ENCODE data around the gene FAM3B. TPM values are rescaled to one million over a fixed set of nuclear protein-coding genes. Genes with fewer than 3 reads are reported as not detected.

Gene FAM3B
- total and polyA plus RNA-seq, 9 of the 15 experiments (the other 6 are each of a cell fraction or from before 2014, with no cell fraction given) = 0.04 to 0.18 (median 0.12) TPM; not detected in 5

- TF ChIP-seq GATAD2B (IDR thresholded peaks at IDR 0.05; ENCODE audit: borderline replicate concordance) = no peak
- TF ChIP-seq, protein P1, sequence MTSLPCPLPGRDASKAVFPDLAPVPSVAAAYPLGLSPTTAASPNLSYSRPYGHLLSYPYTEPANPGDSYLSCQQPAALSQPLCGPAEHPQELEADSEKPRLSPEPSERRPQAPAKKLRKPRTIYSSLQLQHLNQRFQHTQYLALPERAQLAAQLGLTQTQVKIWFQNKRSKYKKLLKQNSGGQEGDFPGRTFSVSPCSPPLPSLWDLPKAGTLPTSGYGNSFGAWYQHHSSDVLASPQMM (CRISPR knock-in tag; IDR thresholded peaks at IDR 0.05) = no peak
- TF ChIP-seq, protein P2, sequence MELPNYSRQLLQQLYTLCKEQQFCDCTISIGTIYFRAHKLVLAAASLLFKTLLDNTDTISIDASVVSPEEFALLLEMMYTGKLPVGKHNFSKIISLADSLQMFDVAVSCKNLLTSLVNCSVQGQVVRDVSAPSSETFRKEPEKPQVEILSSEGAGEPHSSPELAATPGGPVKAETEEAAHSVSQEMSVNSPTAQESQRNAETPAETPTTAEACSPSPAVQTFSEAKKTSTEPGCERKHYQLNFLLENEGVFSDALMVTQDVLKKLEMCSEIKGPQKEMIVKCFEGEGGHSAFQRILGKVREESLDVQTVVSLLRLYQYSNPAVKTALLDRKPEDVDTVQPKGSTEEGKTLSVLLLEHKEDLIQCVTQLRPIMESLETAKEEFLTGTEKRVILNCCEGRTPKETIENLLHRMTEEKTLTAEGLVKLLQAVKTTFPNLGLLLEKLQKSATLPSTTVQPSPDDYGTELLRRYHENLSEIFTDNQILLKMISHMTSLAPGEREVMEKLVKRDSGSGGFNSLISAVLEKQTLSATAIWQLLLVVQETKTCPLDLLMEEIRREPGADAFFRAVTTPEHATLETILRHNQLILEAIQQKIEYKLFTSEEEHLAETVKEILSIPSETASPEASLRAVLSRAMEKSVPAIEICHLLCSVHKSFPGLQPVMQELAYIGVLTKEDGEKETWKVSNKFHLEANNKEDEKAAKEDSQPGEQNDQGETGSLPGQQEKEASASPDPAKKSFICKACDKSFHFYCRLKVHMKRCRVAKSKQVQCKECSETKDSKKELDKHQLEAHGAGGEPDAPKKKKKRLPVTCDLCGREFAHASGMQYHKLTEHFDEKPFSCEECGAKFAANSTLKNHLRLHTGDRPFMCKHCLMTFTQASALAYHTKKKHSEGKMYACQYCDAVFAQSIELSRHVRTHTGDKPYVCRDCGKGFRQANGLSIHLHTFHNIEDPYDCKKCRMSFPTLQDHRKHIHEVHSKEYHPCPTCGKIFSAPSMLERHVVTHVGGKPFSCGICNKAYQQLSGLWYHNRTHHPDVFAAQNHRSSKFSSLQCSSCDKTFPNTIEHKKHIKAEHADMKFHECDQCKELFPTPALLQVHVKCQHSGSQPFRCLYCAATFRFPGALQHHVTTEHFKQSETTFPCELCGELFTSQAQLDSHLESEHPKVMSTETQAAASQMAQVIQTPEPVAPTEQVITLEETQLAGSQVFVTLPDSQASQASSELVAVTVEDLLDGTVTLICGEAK (IDR thresholded peaks at IDR 0.05) = no peak
- TF ChIP-seq, protein P2 (CRISPR knock-in tag; IDR thresholded peaks at IDR 0.05) = no peak
- no peak for TF ChIP-seq SRF (CRISPR knock-in tag; IDR thresholded peaks at IDR 0.05)
- TF ChIP-seq RBM15 (IDR thresholded peaks at IDR 0.05; ENCODE audit: insufficient read depth, low read length) = no peak
- no peak for TF ChIP-seq FUS (optimal IDR thresholded peaks at IDR 0.05; ENCODE audit: low read depth, low read length)
- TF ChIP-seq ARHGAP35 (IDR thresholded peaks at IDR 0.05; ENCODE audit: partially characterized antibody) = no peak
- TF ChIP-seq ZBTB1 (CRISPR knock-in tag; IDR thresholded peaks at IDR 0.05; ENCODE audit: borderline replicate concordance, low read depth) = no peak
These were observed 29.5 kb downstream of the FAM3B start (continued) for GRCh38 chr21:41345934-41346685.
